Activated B cell treated with CpG ODN at 0.5 μM for 24 hours (primary cell): Measurements from ENCODE around the gene TTBK1. TPM values are rescaled to one million over a fixed set of nuclear protein-coding genes. Genes with fewer than 3 reads are reported as not detected.

Source experiments
- ATAC-seq: fragments of 200-7000 bp; cut with Tn5 transposase; one replicate; pipeline ENCODE4 v1.10.0; 2021; ENCODE audit warnings: low read depth, mild to moderate bottlenecking, moderate library complexity
- CTCF ChIA-PET: fragments of 350-600 bp; sonication (Branson Sonifier 250); formaldehyde crosslinking; loops from one replicate; lab custom pipeline; 2021; ENCODE audit warnings: antibody characterized with exemption; lab: Charles Lee
- POLR2A ChIA-PET: fragments of 350-600 bp; sonication (Branson Sonifier 250); formaldehyde crosslinking; loops from one replicate; lab custom pipeline; 2021; ENCODE audit warnings: antibody characterized with exemption; lab: Charles Lee
- DNase-seq: peaks from one replicate; pipeline ENCODE4 v3.0.0; 2022
- H3K27ac Mint-ChIP-seq: one replicate; pipeline ENCODE4 v1.8.0; 2020; ENCODE audit warnings: mixed read lengths
- H3K27me3 Mint-ChIP-seq: one replicate; pipeline ENCODE4 v1.8.0; 2021; ENCODE audit warnings: mixed read lengths
- H3K36me3 Mint-ChIP-seq: one replicate; pipeline ENCODE4 v1.8.0; 2021; ENCODE audit warnings: low read depth, mixed read lengths
- H3K4me1 Mint-ChIP-seq: one replicate; pipeline ENCODE4 v1.8.0; 2021; ENCODE audit warnings: mixed read lengths
- H3K4me3 Mint-ChIP-seq: one replicate; pipeline ENCODE4 v1.8.0; 2020; ENCODE audit warnings: mild to moderate bottlenecking, mixed read lengths
- H3K9me3 Mint-ChIP-seq: one replicate; pipeline ENCODE4 v1.8.0; 2020; ENCODE audit warnings: mixed read lengths
- CTCF ChIP-seq: fragments of 200-600 bp; IDR thresholded peaks from one replicate; pipeline ENCODE4 v1.8.0; 2022; ENCODE audit warnings: antibody characterized with exemption, mild to moderate bottlenecking
- intact Hi-C: fragments of 100-400 bp; cut with micrococcal nuclease; formaldehyde crosslinking; loops from one replicate; pipeline ENCODE4 v1.15.1; 2024
- total RNA-seq: library from RNA; stranded (reverse); gene quantifications from 2 replicates; pipeline ENCODE4 v1.2.3, GENCODE V29; 2022

TTBK1 gene
- total RNA-seq, 1 donor from 2014 or later = 0.13 TPM

- H3K27ac Mint-ChIP-seq = peak overlapping the region; percentile 47
These were observed 7.7 kb downstream of the TTBK1 start for GRCh38 chr6:43250992-43251373.

GRCh38 chr6:43253401-43253800, 10.1 kb downstream of the TTBK1 start:
- no peak for ATAC-seq
- DNase-seq = no peak
- peaks cover 10% of the 10 kb centered on the region for H3K4me1 Mint-ChIP-seq
- ChIA-PET POLR2A (interaction anchor here (0.6 kb wide), 1 partner anchor 224 kb away, joined by 8 read pairs; the partner anchor contains the start of gene TJAP1), CTCF (no interaction called here)
- no peak overlapping the region for H3K27ac Mint-ChIP-seq
- no peaks in the 10 kb centered on the region for H3K9me3 Mint-ChIP-seq
- peaks cover 37% of the 10 kb centered on the region for H3K27me3 Mint-ChIP-seq
- no peak for TF ChIP-seq CTCF
- no peaks in the 10 kb centered on the region for H3K36me3 Mint-ChIP-seq
- H3K4me3 Mint-ChIP-seq = no peak overlapping the region
- intact Hi-C loops = no loop called here

More at GRCh38 chr6:43250992-43251373, 7.7 kb downstream of the TTBK1 start:
- peaks cover 35% of the 10 kb centered on the region for H3K27me3 Mint-ChIP-seq
- no peak overlapping the region for H3K4me3 Mint-ChIP-seq
- intact Hi-C loops = no loop called here
- POLR2A ChIA-PET = no interaction called here
- H3K36me3 Mint-ChIP-seq = peaks cover 3% of the 10 kb centered on the region
- TF ChIP-seq CTCF = no peak
- H3K9me3 Mint-ChIP-seq = no peaks in the 10 kb centered on the region
- CTCF ChIA-PET = no interaction called here
- H3K4me1 Mint-ChIP-seq = peaks cover 30% of the 10 kb centered on the region
- DNase-seq = no peak
- ATAC-seq = no peak

GRCh38 chr6:43254138-43254817, 11.0 kb downstream of the TTBK1 start:
- H3K36me3 Mint-ChIP-seq = no peaks in the 10 kb centered on the region
- ChIA-PET POLR2A (no interaction called here), CTCF (no interaction called here)
- H3K27me3 Mint-ChIP-seq = peaks cover 36% of the 10 kb centered on the region
- ATAC-seq (no peak), DNase-seq (no peak)
- H3K27ac Mint-ChIP-seq = no peak overlapping the region
- TF ChIP-seq CTCF = no peak
- intact Hi-C loops = no loop called here
- H3K4me1 Mint-ChIP-seq = peaks cover 10% of the 10 kb centered on the region
- no peak overlapping the region for H3K4me3 Mint-ChIP-seq
- H3K9me3 Mint-ChIP-seq = no peaks in the 10 kb centered on the region

GRCh38 chr6:43254846-43255245, 11.6 kb downstream of the TTBK1 start:
- peaks cover 36% of the 10 kb centered on the region for H3K27me3 Mint-ChIP-seq
- H3K9me3 Mint-ChIP-seq = no peaks in the 10 kb centered on the region
- intact Hi-C loops = no loop called here
- no peaks in the 10 kb centered on the region for H3K36me3 Mint-ChIP-seq
- ChIA-PET POLR2A (no interaction called here), CTCF (no interaction called here)
- peaks cover 10% of the 10 kb centered on the region for H3K4me1 Mint-ChIP-seq
- no peak overlapping the region for H3K4me3 Mint-ChIP-seq
- no peak for DNase-seq
- no peak for TF ChIP-seq CTCF
- H3K27ac Mint-ChIP-seq = no peak overlapping the region
- no peak for ATAC-seq

- H3K4me3 Mint-ChIP-seq = no peak overlapping the region
- H3K36me3 Mint-ChIP-seq = no peaks in the 10 kb centered on the region
- POLR2A ChIA-PET = interaction anchor here (1.3 kb wide), 1 partner anchor 32 kb away, joined by 3 read pairs; no protein-coding TSS in a partner anchor
- ATAC-seq (no peak), DNase-seq (no peak)
- H3K4me1 Mint-ChIP-seq = peaks cover 10% of the 10 kb centered on the region
- no peak overlapping the region for H3K27ac Mint-ChIP-seq
- intact Hi-C loops = no loop called here
- no peaks in the 10 kb centered on the region for H3K9me3 Mint-ChIP-seq
- CTCF ChIA-PET = no interaction called here
- no peak for TF ChIP-seq CTCF
- H3K27me3 Mint-ChIP-seq = peaks cover 36% of the 10 kb centered on the region
These were observed 12.2 kb downstream of the TTBK1 start for GRCh38 chr6:43255408-43256054.
